HepG2 (cell line): ENCODE data around the gene RREB1. TPM values are rescaled to one million over a fixed set of nuclear protein-coding genes. Genes with fewer than 3 reads are reported as not detected.

ENCODE experiments used
- ATAC-seq: fragments of 200-7000 bp; cut with Tn5 transposase; 3 replicates; pipeline ENCODE4 v1.9.1; 2020; ENCODE audit warnings: mild to moderate bottlenecking, moderate library complexity
- BruUV-seq: library from RNA; stranded (reverse); fragments of 400-500 nt; replicated peaks from 2 replicates; lab custom pipeline; 2021; lab: Mats Ljungman, UMichigan
- CTCF ChIA-PET: fragments of 300-600 bp; formaldehyde crosslinking; extraction: SDS; loops from one replicate; lab custom pipeline; 2021; ENCODE audit warnings: low total read pairs, inconsistent platforms, low intra/inter-chr PET ratio; lab: Yijun Ruan, JAX
- POLR2A ChIA-PET: fragments of 350-600 bp; sonication (Branson Sonifier 250); formaldehyde crosslinking; loops from one replicate; lab custom pipeline; 2020; ENCODE audit warnings: antibody characterized with exemption, inconsistent platforms; lab: Yijun Ruan, JAX
- DNase-seq: peaks from one replicate; pipeline ENCODE4 v3.0.0-alpha.2; 2015; ENCODE audit warnings: low spot score
- FAIRE-seq: peaks from 3 replicates; lab custom pipeline; 2011; peaks lifted over from hg19 to GRCh38; lab: Jason Lieb, UNC
- H2AFZ ChIP-seq: one replicate; pipeline ENCODE4 v1.6.1; 2011; ENCODE audit warnings: low read length, inconsistent platforms
- H3K27ac ChIP-seq: fragments of 300-600 bp; 3 replicates; pipeline ENCODE4 v1.8.0; 2011; ENCODE audit warnings: mixed run types, mild to moderate bottlenecking, mixed read lengths, low read length, inconsistent platforms; ENCODE audit not compliant: insufficient read depth; ENCODE audit errors: extremely low read length
- H3K27me3 ChIP-seq, 2 experiments: fragments of 200-600 bp in 1 of 2; 2 replicates in 1 of 2; 3 replicates in 1 of 2; pipeline versions ENCODE4 v1.6.0 to v1.8.0; 2011; ENCODE audit warnings: low read length in 2 of 2, mild to moderate bottlenecking in 2 of 2, moderate library complexity in 2 of 2, inconsistent platforms in 1 of 2; ENCODE audit not compliant: insufficient read depth in 2 of 2, control insufficient read depth in 1 of 2
- H3K36me3 ChIP-seq, 2 experiments: fragments of 200-600 bp in 1 of 2; replicated peaks in 1 of 2; 2 replicates in 1 of 2; 3 replicates in 1 of 2; pipeline versions ENCODE4 v1.5.1 to v1.8.0; 2011; ENCODE audit warnings: low read length in 2 of 2, inconsistent platforms in 1 of 2; ENCODE audit not compliant: insufficient read depth in 2 of 2, control insufficient read depth in 1 of 2
- H3K4me1 ChIP-seq: 2 replicates; pipeline ENCODE4 v1.5.1; 2012; ENCODE audit warnings: low read length, inconsistent platforms; ENCODE audit not compliant: insufficient read depth
- H3K4me2 ChIP-seq: 2 replicates; pipeline ENCODE4 v1.6.0; 2011; ENCODE audit warnings: low read depth, low read length, inconsistent platforms
- H3K4me3 ChIP-seq, 3 experiments: fragments of 200-600 bp in 1 of 3; sonication (generic), shearing (Covaris generic) in 1 of 3; replicated peaks in 1 of 3; 2 replicates each; pipeline ENCODE4 v1.5.1; 2011 to 2016; ENCODE audit warnings: low read length in 3 of 3, inconsistent platforms in 2 of 3, low read depth in 2 of 3, mild to moderate bottlenecking in 2 of 3, control low read depth in 1 of 3, mixed read lengths in 1 of 3; ENCODE audit not compliant: insufficient read depth in 1 of 3
- H3K79me2 ChIP-seq: one replicate; pipeline ENCODE4 v1.6.1; 2011; ENCODE audit warnings: low read length, inconsistent platforms; ENCODE audit not compliant: insufficient read depth
- H3K9ac ChIP-seq: 2 replicates; pipeline ENCODE4 v1.6.0; 2011; ENCODE audit warnings: mild to moderate bottlenecking, low read depth, low read length, inconsistent platforms; ENCODE audit not compliant: insufficient read depth
- H3K9me3 ChIP-seq: 2 replicates; pipeline ENCODE4 v1.5.1; 2012; ENCODE audit warnings: mild to moderate bottlenecking, low read length
- H4K20me1 ChIP-seq: 2 replicates; pipeline ENCODE4 v1.6.0; 2011; ENCODE audit warnings: inconsistent platforms, mild to moderate bottlenecking, low read length, moderate library complexity; ENCODE audit not compliant: insufficient read depth
- FOXO1 ChIP-seq: sonication (generic); formaldehyde crosslinking; IDR thresholded peaks from 2 replicates; pipeline ENCODE4 v1.4.0; 2020; ENCODE audit warnings: missing genetic modification reagents
- HNF4A ChIP-seq: sonication (generic); formaldehyde crosslinking; IDR thresholded peaks from 2 replicates; pipeline ENCODE4 v1.4.0; 2020; ENCODE audit warnings: missing genetic modification reagents
- KDM3A ChIP-seq: IDR thresholded peaks from 2 replicates; pipeline ENCODE4 v1.6.1; 2018; ENCODE audit warnings: low read depth, missing compliant biosample characterization
- PHF21A ChIP-seq: sonication (generic); formaldehyde crosslinking; IDR thresholded peaks from 2 replicates; pipeline ENCODE4 v1.5.0; 2020; ENCODE audit warnings: mild to moderate bottlenecking, missing genetic modification reagents
- PHF5A ChIP-seq: IDR thresholded peaks from one replicate; pipeline ENCODE4 v1.6.1; 2018; ENCODE audit warnings: low read depth, missing genetic modification reagents; ENCODE audit not compliant: unreplicated experiment
- RBM22 ChIP-seq: fragments of 200-400 bp; formaldehyde crosslinking; optimal IDR thresholded peaks from 2 replicates; pipeline ENCODE3; 2017; ENCODE audit warnings: mild to moderate bottlenecking, low read length, moderate library complexity
- SUZ12 ChIP-seq: fragments of 150-350 bp; IDR thresholded peaks from 2 replicates; pipeline ENCODE4 v1.6.1; 2014; ENCODE audit warnings: low read depth, low read length
- ZBTB42 ChIP-seq: sonication (generic); formaldehyde crosslinking; IDR thresholded peaks from 2 replicates; pipeline ENCODE4 v1.5.0; 2020; ENCODE audit warnings: mild to moderate bottlenecking, missing genetic modification reagents
- ZNF225 ChIP-seq: sonication (generic); formaldehyde crosslinking; IDR thresholded peaks from 2 replicates; pipeline ENCODE4 v1.4.0; 2020; ENCODE audit warnings: mild to moderate bottlenecking, missing genetic modification reagents
- ZNF354B ChIP-seq: sonication (generic); formaldehyde crosslinking; IDR thresholded peaks from 2 replicates; pipeline ENCODE4 v1.8.0; 2022; ENCODE audit warnings: mild to moderate bottlenecking, missing genetic modification reagents
- ZNF441 ChIP-seq: sonication (generic); formaldehyde crosslinking; IDR thresholded peaks from 2 replicates; pipeline ENCODE4 v1.7.0; 2021; ENCODE audit warnings: missing genetic modification reagents, borderline replicate concordance
- ZNF510 ChIP-seq: sonication (generic); formaldehyde crosslinking; IDR thresholded peaks from 2 replicates; pipeline ENCODE4 v1.4.0; 2020; ENCODE audit warnings: low read depth, mild to moderate bottlenecking, missing genetic modification reagents
- ZNF577 ChIP-seq: sonication (generic); formaldehyde crosslinking; IDR thresholded peaks from 2 replicates; pipeline ENCODE4 v1.4.0; 2020; ENCODE audit warnings: mild to moderate bottlenecking, low read depth, missing genetic modification reagents, borderline replicate concordance
- ZNF782 ChIP-seq: sonication (generic); formaldehyde crosslinking; IDR thresholded peaks from 2 replicates; pipeline ENCODE4 v1.4.0; 2020; ENCODE audit warnings: missing genetic modification reagents, mild to moderate bottlenecking, borderline replicate concordance
- ZNF788 ChIP-seq: sonication (generic); formaldehyde crosslinking; IDR thresholded peaks from 2 replicates; pipeline ENCODE4 v1.5.0; 2020; ENCODE audit warnings: mild to moderate bottlenecking, missing genetic modification reagents, borderline replicate concordance
- WGBS: methylation state at CpG from one replicate; pipeline ENCODE4 v1.1.6; 2017; ENCODE audit warnings: low lambda C conversion rate; 5-methylcytosine and 5-hydroxymethylcytosine counted together
- in situ Hi-C: cut with HindIII; loops from 2 replicates; pipeline ENCODE4 v1.10.0; 2017; ENCODE audit warnings: low pct_unique_long_range_greater_than_20kb; ENCODE audit not compliant: extremely low pct_ligation_motif_present
- intact Hi-C: fragments of 100-400 bp; cut with micrococcal nuclease; formaldehyde crosslinking; loops from one replicate; pipeline ENCODE4 v1.10.0; 2022; ENCODE audit not compliant: unreplicated experiment
- polyA plus RNA-seq, 8 experiments: library from polyadenylated mRNA; depleted of rRNA in 3 of 8; stranded (reverse) in 7 of 8; unstranded in 1 of 8; fragments of >200 nt; fragmentation: Illumina TruSeq in 4 of 8; extraction: Trizol in 4 of 8; gene quantifications; 2 replicates each; pipeline versions ENCODE4 v1.2.1 to v1.2.3, GENCODE V29; 2011 to 2016; ENCODE audit warnings: low read depth in 4 of 8, missing spikeins in 1 of 8, mixed read lengths in 1 of 8; ENCODE audit not compliant: insufficient read depth in 1 of 8
- total RNA-seq, 5 experiments: library from RNA; depleted of rRNA; stranded (reverse); fragments of >200 nt; fragmentation: Illumina TruSeq; extraction: Trizol; gene quantifications; 2 replicates each; pipeline ENCODE4 v1.2.3, GENCODE V29; 2016; ENCODE audit warnings: low read depth in 1 of 5
- TF ChIP-seq, protein P1 (sequence below): sonication (generic); formaldehyde crosslinking; IDR thresholded peaks from 2 replicates; pipeline ENCODE4 v1.9.0; 2022; ENCODE audit warnings: missing genetic modification reagents, mild to moderate bottlenecking, borderline replicate concordance
- TF ChIP-seq, protein P2 (sequence below): sonication (generic); formaldehyde crosslinking; IDR thresholded peaks from 2 replicates; pipeline ENCODE4 v1.4.0; 2020; ENCODE audit warnings: missing genetic modification reagents, mild to moderate bottlenecking, borderline replicate concordance
- TF ChIP-seq, protein P3 (sequence below): sonication (generic); formaldehyde crosslinking; IDR thresholded peaks from 2 replicates; pipeline ENCODE4 v1.5.0; 2020; ENCODE audit warnings: mild to moderate bottlenecking, missing genetic modification reagents, moderate library complexity

The RREB1 gene
- total and polyA plus RNA-seq, 2 of the 13 experiments (the other 11 are each of a cell fraction or from before 2014, with no cell fraction given) = 6.1 to 23.2 TPM

DNA sequence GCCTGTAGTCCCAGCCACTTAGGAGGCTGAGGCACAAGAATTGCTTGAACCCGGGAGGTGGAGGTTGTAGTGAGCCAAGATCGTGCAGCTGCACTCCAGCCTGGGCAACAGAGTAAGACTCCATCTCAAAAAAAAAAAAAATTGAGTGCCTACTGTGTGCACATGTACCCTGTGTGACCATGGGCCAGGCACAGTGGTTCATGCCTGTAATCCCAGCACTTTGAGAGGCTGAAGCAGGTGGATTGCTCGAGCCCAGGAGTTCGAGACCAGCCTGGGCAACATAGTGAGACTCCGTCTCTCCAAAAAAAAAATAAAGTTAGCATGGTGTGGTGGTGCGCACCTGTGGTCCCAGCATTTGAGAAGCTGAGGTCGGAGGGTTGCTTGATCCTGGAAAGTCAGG lies 49.5 kb downstream of the RREB1 start (continued):
- TF ChIP-seq, protein P1, sequence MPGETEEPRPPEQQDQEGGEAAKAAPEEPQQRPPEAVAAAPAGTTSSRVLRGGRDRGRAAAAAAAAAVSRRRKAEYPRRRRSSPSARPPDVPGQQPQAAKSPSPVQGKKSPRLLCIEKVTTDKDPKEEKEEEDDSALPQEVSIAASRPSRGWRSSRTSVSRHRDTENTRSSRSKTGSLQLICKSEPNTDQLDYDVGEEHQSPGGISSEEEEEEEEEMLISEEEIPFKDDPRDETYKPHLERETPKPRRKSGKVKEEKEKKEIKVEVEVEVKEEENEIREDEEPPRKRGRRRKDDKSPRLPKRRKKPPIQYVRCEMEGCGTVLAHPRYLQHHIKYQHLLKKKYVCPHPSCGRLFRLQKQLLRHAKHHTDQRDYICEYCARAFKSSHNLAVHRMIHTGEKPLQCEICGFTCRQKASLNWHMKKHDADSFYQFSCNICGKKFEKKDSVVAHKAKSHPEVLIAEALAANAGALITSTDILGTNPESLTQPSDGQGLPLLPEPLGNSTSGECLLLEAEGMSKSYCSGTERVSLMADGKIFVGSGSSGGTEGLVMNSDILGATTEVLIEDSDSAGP = peak; percentile 9; the same call in 1 of the 2 replicates

DNA sequence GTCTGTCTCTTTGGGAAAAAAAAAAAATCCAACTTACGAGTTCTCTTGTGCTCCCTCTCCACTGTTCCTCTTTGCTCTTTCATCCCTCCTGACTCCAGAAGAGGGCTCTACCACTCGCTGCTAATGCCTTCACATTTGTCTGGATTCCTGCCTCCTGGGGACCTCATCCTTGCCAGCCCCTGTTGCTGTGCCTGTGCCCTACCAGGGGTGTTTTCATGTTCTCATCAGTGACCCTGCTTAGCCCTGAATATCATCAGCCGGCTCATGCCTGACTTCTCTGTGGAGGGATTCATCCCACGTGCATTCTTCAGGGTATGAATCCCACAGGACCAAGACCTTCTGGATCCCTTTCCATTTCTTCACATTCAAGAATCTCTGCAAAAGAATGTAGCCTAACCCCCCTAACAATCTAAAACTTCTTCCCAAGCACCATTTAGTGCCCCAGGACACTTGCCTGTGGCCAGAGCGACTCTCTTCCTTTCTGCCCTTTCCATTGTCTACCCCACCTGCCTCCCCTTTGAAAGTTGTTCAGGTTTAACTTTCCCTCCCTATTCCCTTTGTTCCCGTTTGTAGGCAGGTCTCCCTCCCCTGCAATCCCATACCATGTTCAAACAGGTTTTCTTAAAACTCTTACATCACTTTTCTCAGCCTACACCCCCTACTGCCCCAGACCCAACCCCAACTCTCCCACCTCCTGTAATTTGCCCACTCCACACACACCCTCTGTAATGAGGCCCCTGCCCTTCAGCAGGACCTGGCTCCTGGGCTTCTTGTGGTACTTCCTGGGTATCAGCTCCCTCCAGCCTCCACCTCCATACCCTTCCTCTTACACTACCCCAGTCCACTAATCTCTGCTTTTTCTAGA lies 50.2 kb downstream of the RREB1 start:
- Histone ChIP-seq H3K4me3 (no peak overlapping the region), H3K79me2 (peaks cover 95% of the 10 kb centered on the region), H3K4me2 (no peak overlapping the region), H2AFZ (no peak overlapping the region), H3K27me3 (no peaks in the 10 kb centered on the region), H4K20me1 (peaks cover 5% of the 10 kb centered on the region; the same call in 1 of the 2 replicates), H3K4me1 (peaks cover 98% of the 10 kb centered on the region), H3K9me3 (no peaks in the 10 kb centered on the region), H3K9ac (0 out of 2 replicates have a peak overlapping the region, but pooled peaks have one; percentile 6), H3K27ac (peak overlapping the region; percentile 88), H3K36me3 (peaks cover 0 to 3% of the 10 kb centered on the region in 2 experiments; a peak in 4 of 5 replicates)
- intact Hi-C loops = no loop called here
- ChIA-PET CTCF (no interaction called here), POLR2A (interaction anchor here (1.5 kb wide), 1 partner anchor 7 kb away, joined by 3 read pairs; no protein-coding TSS in a partner anchor)
- in situ Hi-C loops = no loop called here
- DNase-seq (no peak), ATAC-seq (peak; percentile 26), FAIRE-seq (no peak)
- 71% methylated on average over 6 of the region's 6 CpGs for WGBS
- no TSS peak for BruUV-seq
- TF ChIP-seq SUZ12 (no peak), RBM22 (peak; percentile 61), ZNF225 (CRISPR knock-in tag) (no peak), ZNF577 (no peak), ZNF354B (CRISPR knock-in tag) (no peak), ZNF782 (CRISPR knock-in tag) (no peak), KDM3A (CRISPR knock-in tag) (no peak), ZNF441 (peak; percentile 22; the same call in 1 of the 2 replicates), PHF21A (CRISPR knock-in tag) (no peak), ZNF510 (no peak), HNF4A (CRISPR knock-in tag) (no peak), ZNF788 (CRISPR knock-in tag) (peak; percentile 27; the same call in 1 of the 2 replicates), ZBTB42 (CRISPR knock-in tag) (no peak), FOXO1 (CRISPR knock-in tag) (no peak), PHF5A (CRISPR knock-in tag) (no peak)
- TF ChIP-seq, protein P2, sequence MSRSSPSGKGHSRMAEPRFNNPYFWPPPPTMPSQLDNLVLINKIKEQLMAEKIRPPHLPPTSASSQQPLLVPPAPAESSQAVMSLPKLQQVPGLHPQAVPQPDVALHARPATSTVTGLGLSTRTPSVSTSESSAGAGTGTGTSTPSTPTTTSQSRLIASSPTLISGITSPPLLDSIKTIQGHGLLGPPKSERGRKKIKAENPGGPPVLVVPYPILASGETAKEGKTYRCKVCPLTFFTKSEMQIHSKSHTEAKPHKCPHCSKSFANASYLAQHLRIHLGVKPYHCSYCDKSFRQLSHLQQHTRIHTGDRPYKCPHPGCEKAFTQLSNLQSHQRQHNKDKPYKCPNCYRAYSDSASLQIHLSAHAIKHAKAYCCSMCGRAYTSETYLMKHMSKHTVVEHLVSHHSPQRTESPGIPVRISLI (CRISPR knock-in tag) = peak; percentile 62; the same call in 1 of the 2 replicates
- TF ChIP-seq, protein P3, sequence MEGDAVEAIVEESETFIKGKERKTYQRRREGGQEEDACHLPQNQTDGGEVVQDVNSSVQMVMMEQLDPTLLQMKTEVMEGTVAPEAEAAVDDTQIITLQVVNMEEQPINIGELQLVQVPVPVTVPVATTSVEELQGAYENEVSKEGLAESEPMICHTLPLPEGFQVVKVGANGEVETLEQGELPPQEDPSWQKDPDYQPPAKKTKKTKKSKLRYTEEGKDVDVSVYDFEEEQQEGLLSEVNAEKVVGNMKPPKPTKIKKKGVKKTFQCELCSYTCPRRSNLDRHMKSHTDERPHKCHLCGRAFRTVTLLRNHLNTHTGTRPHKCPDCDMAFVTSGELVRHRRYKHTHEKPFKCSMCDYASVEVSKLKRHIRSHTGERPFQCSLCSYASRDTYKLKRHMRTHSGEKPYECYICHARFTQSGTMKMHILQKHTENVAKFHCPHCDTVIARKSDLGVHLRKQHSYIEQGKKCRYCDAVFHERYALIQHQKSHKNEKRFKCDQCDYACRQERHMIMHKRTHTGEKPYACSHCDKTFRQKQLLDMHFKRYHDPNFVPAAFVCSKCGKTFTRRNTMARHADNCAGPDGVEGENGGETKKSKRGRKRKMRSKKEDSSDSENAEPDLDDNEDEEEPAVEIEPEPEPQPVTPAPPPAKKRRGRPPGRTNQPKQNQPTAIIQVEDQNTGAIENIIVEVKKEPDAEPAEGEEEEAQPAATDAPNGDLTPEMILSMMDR = peak; percentile 56
